Measurements from ENCODE around the gene ATG9B. TPM values are rescaled to one million over a fixed set of nuclear protein-coding genes. Genes with fewer than 3 reads are reported as not detected.

Gene ATG9B
- total RNA-seq, 1 donor from 2014 or later, result 0.10 TPM

GRCh38 chr7:150981644-150982043, 42.6 kb downstream of the ATG9B start:
- no peak for DNase-seq (ENCODE audit: low read depth)

- no peak for DNase-seq (ENCODE audit: low read depth)
These were observed 43.6 kb downstream of the ATG9B start for GRCh38 chr7:150980663-150981062.

- DNase-seq (ENCODE audit: low read depth), result no peak
These were observed 44.4 kb downstream of the ATG9B start for GRCh38 chr7:150979713-150980390.

DNA sequence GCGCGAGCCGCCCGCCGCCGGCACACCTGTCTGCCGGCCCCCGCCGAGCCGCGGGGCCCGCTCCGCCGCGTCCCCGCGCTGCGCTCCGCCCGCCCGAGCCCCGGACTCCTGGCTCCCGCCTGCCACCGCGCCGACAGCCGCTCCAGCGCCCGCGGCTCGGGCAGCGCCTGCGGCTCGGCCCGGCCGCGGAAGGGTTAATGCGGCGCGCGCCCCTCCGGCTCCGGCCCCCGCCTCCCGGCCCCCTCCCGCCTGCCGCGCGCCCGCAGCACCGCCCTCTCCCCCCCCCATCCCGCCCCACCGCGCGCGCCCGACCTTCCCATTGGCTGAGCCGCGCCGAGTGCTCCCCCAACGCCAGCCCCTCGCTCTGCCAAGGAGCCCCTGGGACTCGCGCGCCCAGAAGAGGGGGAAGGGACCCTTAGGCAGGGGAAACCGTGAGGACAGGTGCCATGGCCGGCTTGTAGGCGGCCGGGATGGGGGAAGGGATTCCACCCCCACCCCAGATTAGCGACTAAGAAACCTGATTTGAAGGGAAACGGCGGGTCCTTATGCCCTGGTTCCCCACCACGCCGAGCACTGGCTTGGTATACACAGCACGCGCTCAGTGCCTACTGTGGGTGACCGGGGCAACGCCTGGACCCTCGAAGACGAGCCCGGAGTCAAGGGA, 46.0 kb downstream of the ATG9B start, which contains the start of gene KCNH2:
Gene KCNH2, minus strand, starts transcription at position 196 of the 664 bp plus-strand sequence. CDS start 408 bp downstream, outside the sequence.
- DNase-seq (ENCODE audit: low read depth), result no peak

DNA sequence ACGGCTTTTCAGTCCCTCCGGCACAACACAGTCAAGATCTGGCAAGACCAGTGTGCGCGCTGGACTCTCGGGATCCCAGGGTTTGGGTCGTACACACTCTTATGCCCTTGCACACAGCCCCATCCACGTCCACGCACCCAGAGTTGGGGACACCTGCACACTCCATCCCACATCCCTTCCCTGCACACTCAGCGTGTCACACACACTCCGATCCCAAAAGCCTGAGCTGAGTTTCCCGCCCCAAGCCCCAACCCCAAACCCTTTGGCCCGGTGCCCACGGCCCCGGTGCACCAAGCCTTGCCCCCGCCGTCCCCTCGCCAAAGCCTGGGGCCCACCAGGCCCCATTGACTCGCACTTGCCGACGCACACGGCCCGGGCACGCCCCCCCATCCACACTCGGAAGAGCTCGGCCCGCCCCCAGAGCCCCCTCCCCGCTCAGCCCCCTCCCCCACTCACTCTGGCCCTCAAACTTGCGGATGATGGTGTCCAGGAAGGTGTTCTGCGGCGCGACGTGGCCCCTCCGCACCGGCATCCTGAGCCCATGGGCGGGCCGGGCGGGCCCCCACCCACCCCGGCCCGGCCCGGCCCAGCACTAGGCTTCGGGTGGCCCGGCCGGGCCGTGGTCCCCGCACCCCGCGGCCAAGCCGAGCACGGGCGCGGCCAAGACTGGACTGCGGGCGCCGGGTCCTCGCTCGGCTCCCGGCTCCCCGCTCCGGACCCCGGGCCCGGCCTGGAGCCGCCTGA, 46.7 kb downstream of the ATG9B start:
- DNase-seq (ENCODE audit: low read depth), result no peak

DNA sequence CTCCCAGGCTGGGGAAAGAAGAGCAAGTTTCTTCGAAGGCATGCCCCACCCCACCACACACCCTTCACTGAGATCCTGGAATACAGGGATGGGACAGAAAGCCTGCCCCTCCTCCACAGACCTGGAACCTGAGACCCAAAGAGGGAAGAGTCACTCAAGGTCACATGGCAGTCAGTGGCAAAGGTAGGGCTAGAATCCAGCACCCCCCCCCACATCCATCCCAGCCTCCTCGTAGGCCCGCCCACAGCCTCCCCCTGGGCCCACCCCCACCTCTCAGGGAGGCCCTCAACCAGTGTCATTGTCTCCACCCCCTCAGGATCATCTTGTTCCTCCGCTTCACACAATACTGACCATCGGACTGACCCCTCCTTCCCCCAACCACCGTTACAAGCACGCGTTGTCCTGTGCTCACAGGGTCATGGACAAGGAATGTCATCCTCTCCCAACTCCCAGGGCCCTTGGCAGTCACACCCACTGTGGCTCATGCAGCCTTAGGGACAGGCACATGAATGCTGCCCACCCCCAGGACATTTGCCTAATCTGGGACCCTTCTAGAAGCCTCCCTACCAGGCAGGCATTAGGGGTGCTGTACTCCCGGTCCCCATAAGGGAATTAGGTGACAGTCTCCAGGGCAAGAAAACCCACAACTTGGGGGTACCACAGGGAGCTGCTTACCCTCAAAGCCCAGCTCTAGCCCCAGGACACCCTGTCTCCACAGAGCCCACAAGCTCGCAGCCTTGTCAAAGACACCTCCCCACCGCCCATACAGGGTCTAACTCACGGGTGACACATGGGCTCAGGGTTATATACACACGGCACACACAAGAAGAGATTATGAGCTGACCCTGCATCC, 47.5 kb downstream of the ATG9B start:
- DNase-seq (ENCODE audit: low read depth), result no peak

GRCh38 chr7:150975536-150976319, 48.6 kb downstream of the ATG9B start:
- no peak for DNase-seq (ENCODE audit: low read depth)

GRCh38 chr7:150974468-150975391, 49.6 kb downstream of the ATG9B start:
- DNase-seq (ENCODE audit: low read depth), result no peak

DNA sequence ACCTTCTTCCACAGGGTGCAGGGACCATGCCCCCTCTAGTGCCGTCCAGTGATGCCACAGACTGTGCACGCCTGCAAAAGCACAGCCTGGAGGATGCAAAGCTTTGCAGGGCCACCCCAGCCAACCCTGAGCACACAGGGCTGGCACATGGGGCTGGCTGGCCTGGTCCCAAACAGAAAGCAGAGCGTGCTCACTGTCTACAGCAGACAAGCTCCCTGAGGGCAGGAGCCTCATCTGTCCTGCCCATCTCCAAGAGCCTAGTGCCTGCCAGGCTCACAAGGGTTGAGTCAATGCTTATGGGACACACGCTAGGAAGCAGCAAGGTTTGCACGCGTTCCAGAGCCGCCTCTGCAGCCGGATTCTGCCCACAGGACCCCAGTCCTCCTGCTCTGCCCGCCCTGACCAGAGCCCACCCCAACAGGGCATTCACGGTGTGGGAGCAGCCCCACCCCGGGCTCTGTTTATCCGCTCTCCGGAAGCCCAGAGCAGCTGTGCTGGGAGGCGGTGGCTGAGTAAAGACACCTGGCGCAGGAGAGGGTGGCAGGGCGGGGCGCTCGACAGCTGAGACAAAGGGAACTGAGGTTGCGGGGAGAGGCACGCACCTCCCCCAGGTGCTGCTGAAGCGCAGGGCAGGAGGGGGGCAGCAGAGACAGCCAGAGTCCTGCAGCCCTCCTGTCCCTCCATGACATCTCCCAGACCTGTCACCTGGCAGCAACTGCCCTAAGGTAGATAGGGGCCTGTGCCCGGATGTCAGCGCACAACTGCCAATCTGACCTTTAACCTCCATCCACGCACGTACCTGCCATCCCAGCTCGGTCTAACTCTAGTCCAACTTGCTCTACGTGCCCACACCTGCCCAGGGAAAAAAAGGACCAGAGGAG, 50.5 kb downstream of the ATG9B start:
- DNase-seq (ENCODE audit: low read depth), result no peak

- DNase-seq (ENCODE audit: low read depth), result no peak
These were observed 51.6 kb downstream of the ATG9B start for GRCh38 chr7:150972741-150973140.

DNA sequence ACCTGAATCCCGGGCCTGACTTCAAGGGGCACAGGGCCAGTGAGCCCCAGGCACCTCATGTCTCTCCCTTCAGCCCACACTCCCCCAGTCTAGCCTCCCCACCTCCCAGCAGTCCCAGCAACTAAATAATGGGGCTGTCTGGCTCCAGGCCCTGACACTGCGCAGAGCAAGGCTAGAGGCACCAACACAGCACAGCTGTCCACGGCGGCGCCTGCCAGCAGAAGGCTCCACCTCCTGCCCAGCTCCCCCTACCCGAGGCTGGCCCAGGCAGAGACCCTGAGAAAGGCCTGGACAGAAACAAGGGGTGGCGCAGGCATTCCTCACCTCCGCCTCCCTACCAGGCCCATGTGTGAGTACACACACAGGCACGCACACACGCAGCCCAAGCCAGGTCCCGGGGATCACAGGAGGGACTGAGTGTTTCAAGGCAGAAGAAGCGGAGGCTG, 52.2 kb downstream of the ATG9B start:
- no peak for DNase-seq (ENCODE audit: low read depth)

- no peak for DNase-seq (ENCODE audit: low read depth)
These were observed 52.9 kb downstream of the ATG9B start for GRCh38 chr7:150971242-150972022.

- DNase-seq (ENCODE audit: low read depth), result no peak
These were observed 53.9 kb downstream of the ATG9B start for GRCh38 chr7:150970424-150970823.

GRCh38 chr7:150969475-150969874, 54.8 kb downstream of the ATG9B start:
- DNase-seq (ENCODE audit: low read depth), result no peak

GRCh38 chr7:150968734-150969372, 55.4 kb downstream of the ATG9B start:
- no peak for DNase-seq (ENCODE audit: low read depth)

GRCh38 chr7:150968056-150968733, 56.1 kb downstream of the ATG9B start:
- DNase-seq (ENCODE audit: low read depth), result no peak

- no peak for DNase-seq (ENCODE audit: low read depth)
These were observed 56.9 kb downstream of the ATG9B start for GRCh38 chr7:150967349-150967748.
